GM19193 (cell line): ENCODE measurements around the gene HLA-G.

ENCODE experiments used
- POLR2A ChIP-seq: IDR thresholded peaks from 4 replicates; pipeline ENCODE4 v1.6.1; 2011; ENCODE audit not compliant: insufficient read depth, insufficient read length; ENCODE audit errors: extremely low read depth

Gene HLA-G

GRCh38 chr6:29847871-29848630 lies 20.4 kb downstream of the HLA-G start:
- no peak for TF ChIP-seq POLR2A

- no peak for TF ChIP-seq POLR2A
These were observed 22.5 kb downstream of the HLA-G start for GRCh38 chr6:29850011-29850553.

- TF ChIP-seq POLR2A = no peak
These were observed 23.6 kb downstream of the HLA-G start for GRCh38 chr6:29851190-29851589.

GRCh38 chr6:29853245-29853644 lies 25.6 kb downstream of the HLA-G start:
- no peak for TF ChIP-seq POLR2A

DNA sequence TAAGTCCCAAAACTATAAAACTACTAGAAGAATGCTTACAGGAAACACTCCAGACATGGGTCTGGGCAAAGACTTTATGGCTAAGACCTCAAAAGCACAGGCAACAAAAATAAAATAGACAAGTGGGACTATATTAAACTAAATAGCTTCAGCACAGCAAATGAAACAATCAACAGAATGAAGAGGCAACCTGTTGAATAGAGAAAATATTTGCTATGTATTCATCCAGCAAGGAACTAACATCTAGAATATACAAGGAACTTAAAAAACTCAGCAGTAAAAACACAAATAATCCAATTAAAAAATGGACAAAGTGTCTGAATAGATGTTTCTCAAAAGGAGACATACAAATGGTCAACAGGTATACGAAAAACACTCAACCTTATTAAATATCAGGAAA lies 30.4 kb downstream of the HLA-G start:
- no peak for TF ChIP-seq POLR2A

- no peak for TF ChIP-seq POLR2A
These were observed 34.1 kb downstream of the HLA-G start for GRCh38 chr6:29861521-29862255.

DNA sequence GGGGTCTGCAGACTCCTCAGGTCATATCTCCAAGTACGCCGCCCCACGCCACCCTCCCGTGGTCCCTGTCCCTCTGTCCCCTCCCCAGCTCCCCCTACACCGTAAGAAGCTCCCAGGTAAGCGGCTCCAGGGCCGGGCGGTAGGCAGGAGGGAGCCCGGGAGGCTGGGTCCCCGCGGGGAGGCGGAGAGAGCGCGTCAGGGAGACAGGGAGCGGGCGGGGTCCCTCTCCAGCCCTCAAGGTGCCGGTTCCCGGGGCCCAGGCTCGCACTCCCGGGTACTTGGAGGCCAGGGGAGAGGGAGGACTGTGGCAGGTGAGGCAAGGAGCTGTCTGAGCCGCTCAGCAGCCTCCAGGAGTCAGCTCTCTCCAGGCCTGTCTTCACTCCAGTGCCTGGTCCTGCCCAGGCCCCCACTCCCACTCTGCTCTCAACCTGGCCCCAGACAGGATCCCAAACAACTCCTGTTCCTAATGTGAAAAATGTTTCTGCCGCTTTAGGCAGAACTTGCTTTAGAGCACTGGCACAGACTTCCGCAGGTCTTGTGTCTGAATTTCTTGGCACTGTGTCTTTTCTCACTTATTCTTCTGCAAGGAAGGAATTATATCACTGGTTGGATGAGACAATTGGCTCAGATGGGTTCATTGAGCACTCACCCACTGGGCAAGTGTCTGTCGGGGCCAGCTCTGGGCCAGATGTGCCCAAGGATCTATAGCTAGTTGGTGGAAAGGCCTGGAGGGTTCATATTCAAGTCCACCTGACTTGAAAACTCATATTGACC lies 36.6 kb downstream of the HLA-G start:
- TF ChIP-seq POLR2A = no peak

GRCh38 chr6:29865631-29866030 lies 38.0 kb downstream of the HLA-G start:
- no peak for TF ChIP-seq POLR2A

DNA sequence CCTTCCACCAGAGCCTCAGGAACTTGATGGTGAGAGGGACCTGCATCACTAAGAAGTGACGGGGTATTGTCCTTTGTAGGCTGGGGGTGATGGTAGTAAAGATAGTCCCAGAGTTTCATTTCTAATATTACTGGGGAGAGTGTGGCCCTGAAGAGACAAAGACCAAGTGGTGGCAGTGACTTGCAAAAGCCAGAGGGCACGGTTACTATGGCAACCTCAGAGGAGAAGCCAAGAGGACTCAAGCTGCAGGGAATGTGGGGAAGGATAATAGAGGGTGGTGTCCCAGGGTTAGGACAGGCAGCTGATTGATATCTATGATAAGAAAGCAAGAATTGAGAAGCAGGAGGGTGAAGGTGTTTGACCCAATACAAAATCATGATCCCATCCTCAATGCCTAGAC lies 42.5 kb downstream of the HLA-G start:
- TF ChIP-seq POLR2A = no peak

DNA sequence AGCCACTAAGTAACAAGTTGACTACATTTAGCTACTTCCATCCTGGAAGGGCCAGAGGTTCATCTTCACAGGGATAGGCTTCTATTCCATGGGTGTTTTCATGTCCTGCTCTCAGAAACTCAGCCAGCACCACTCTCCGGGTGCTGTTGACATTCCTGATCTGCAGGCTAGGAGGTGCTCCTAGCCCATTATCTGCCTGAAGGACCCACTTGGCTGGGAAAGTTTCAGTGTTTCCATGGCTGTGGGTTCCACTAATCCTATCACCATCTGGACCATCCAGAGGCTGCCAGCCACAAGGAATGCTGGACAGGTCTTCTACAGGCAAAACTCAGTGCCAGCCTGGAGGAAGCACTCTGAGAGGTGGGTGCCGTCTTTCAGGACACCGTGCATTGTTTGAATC lies 45.2 kb downstream of the HLA-G start:
- no peak for TF ChIP-seq POLR2A

DNA sequence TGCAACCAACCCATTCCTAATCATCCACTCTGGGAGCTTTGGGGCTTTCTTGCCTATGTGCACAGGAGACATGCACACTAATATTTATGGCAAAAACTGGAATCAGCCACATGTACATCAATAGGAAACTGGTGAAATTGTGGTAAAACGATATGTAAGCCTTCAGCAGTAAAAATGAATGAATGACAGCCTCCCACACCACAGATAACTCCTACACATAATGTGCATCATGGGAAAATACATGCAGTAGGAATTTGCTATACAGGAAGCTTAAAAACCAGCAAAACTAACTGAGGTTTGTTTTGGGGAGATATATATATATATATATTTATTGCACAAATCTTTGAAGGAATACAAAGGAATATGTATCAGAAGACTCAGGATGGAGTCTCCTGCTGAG lies 47.6 kb downstream of the HLA-G start:
- TF ChIP-seq POLR2A = no peak
